HCT116 (cell line): ENCODE results near the gene SEZ6L2. TPM values are rescaled to one million over a fixed set of nuclear protein-coding genes. Genes with fewer than 3 reads are reported as not detected.
A peak's percentile ranks its signal among the peaks of the same experiment; 100 is the strongest.

Experiments used
- ATAC-seq: fragments of 200-7000 bp; cut with Tn5 transposase; 2 replicates; pipeline ENCODE4 v1.9.1; 2020; ENCODE audit warnings: mild to moderate bottlenecking, moderate library complexity
- BruUV-seq: library from RNA; stranded (reverse); fragments of 400-500 nt; replicated peaks from 2 replicates; lab custom pipeline; 2021; lab: Mats Ljungman, UMichigan
- CTCF ChIA-PET: fragments of 300-600 bp; sonication (Branson Sonifier 250); formaldehyde crosslinking; loops from one replicate; lab custom pipeline; 2021; ENCODE audit warnings: antibody characterized with exemption; lab: Charles Lee
- POLR2A ChIA-PET: fragments of 300-600, 350-600 bp; sonication (Branson Sonifier 250); formaldehyde crosslinking; loops from one replicate; lab custom pipeline; 2021; ENCODE audit warnings: antibody characterized with exemption; lab: Charles Lee
- RAD21 ChIA-PET, 2 experiments: fragments of 300-600 bp; sonication (Branson Sonifier 250); formaldehyde crosslinking; loops; one replicate each; lab custom pipeline; 2023; ENCODE audit warnings: low total read pairs in 2 of 2; ENCODE audit not compliant: uncharacterized antibody in 2 of 2, unreplicated experiment in 2 of 2, low non-redundant PET in 1 of 2; lab: Charles Lee
- DNase-seq: peaks from one replicate; pipeline ENCODE4 v3.0.0-alpha.2; 2010; ENCODE audit warnings: low read depth, low spot score
- H2AFZ ChIP-seq: fragments of 200-600 bp; shearing (Covaris generic), sonication (generic); 2 replicates; pipeline ENCODE4 v1.6.1; 2017; ENCODE audit warnings: low read depth, mixed run types, mixed read lengths, antibody characterized with exemption, low read length; ENCODE audit not compliant: poor library complexity, severe bottlenecking
- H3K27ac ChIP-seq: 2 replicates; pipeline ENCODE4 v1.5.1; 2012; ENCODE audit warnings: low read depth, low read length
- H3K27me3 ChIP-seq: fragments of 200-600 bp; sonication (generic); 2 replicates; pipeline ENCODE4 v1.6.1; 2016; ENCODE audit warnings: mixed run types, low read length, mixed read lengths; ENCODE audit not compliant: insufficient read depth
- H3K36me3 ChIP-seq, 2 experiments: fragments of 200-500 bp in 1 of 2; fragments of 200-600 bp in 1 of 2; sonication (Bioruptor generic) in 1 of 2; sonication (generic) in 1 of 2; 2 replicates each; pipeline versions ENCODE4 v1.5.1 to v1.6.1; 2014 to 2016; ENCODE audit warnings: low read length in 2 of 2, inconsistent platforms in 1 of 2, mixed read lengths in 1 of 2, mixed run types in 1 of 2; ENCODE audit not compliant: insufficient read depth in 2 of 2, control insufficient read depth in 1 of 2
- H3K4me1 ChIP-seq, 2 experiments: fragments of 200-600 bp in 1 of 2; sonication (generic) in 1 of 2; 2 replicates each; pipeline versions ENCODE4 v1.5.1 to v1.6.1; 2012 to 2017; ENCODE audit warnings: low read length in 2 of 2, inconsistent platforms in 1 of 2, mild to moderate bottlenecking in 1 of 2, mixed read lengths in 1 of 2, mixed run types in 1 of 2, moderate library complexity in 1 of 2; ENCODE audit not compliant: insufficient read depth in 2 of 2, control insufficient read depth in 1 of 2
- H3K4me2 ChIP-seq: fragments of 200-600 bp; sonication (generic); 2 replicates; pipeline ENCODE4 v1.6.1; 2017; ENCODE audit warnings: mixed run types, low read length, mixed read lengths
- H3K4me3 ChIP-seq, 2 experiments: fragments of 200-600 bp in 1 of 2; sonication (generic) in 1 of 2; replicated peaks in 1 of 2; 2 replicates each; pipeline ENCODE4 v1.5.1; 2011 to 2016; ENCODE audit warnings: low read length in 2 of 2, control low read depth in 1 of 2, low read depth in 1 of 2, mild to moderate bottlenecking in 1 of 2, mixed read lengths in 1 of 2, mixed run types in 1 of 2
- H3K79me2 ChIP-seq: fragments of 200-600 bp; sonication (generic); 2 replicates; pipeline ENCODE4 v1.6.1; 2017; ENCODE audit warnings: mild to moderate bottlenecking, mixed run types, low read length, moderate library complexity, mixed read lengths; ENCODE audit not compliant: insufficient read depth
- H3K9ac ChIP-seq: fragments of 200-600 bp; sonication (generic); 2 replicates; pipeline ENCODE4 v1.6.1; 2016; ENCODE audit warnings: low read length, mixed read lengths
- H3K9me2 ChIP-seq: fragments of 200-600 bp; sonication (generic), shearing (Covaris generic); 2 replicates; pipeline ENCODE4 v1.6.1; 2017; ENCODE audit warnings: mixed run types, mild to moderate bottlenecking, moderate library complexity; ENCODE audit not compliant: insufficient read depth
- H3K9me3 ChIP-seq, 2 experiments: fragments of 200-500 bp in 1 of 2; fragments of 200-600 bp in 1 of 2; sonication (Bioruptor generic) in 1 of 2; sonication (generic) in 1 of 2; 2 replicates each; pipeline ENCODE4 v1.6.1; 2014 to 2017; ENCODE audit warnings: low read length in 2 of 2, mixed read lengths in 2 of 2, inconsistent platforms in 1 of 2, low read depth in 1 of 2, mild to moderate bottlenecking in 1 of 2, mixed run types in 1 of 2, moderate library complexity in 1 of 2; ENCODE audit not compliant: control insufficient read depth in 1 of 2, insufficient read depth in 1 of 2
- H4K20me1 ChIP-seq: fragments of 200-600 bp; sonication (generic), shearing (Covaris generic); 2 replicates; pipeline ENCODE4 v1.6.1; 2017; ENCODE audit warnings: mixed run types, mild to moderate bottlenecking, moderate library complexity; ENCODE audit not compliant: insufficient read depth
- JUND ChIP-seq: IDR thresholded peaks from 2 replicates; pipeline ENCODE4 v1.6.1; 2012
- ZFX ChIP-seq: fragments of 450-650 bp; IDR thresholded peaks from 2 replicates; pipeline ENCODE4 v1.6.1; 2017
- ZNF274 ChIP-seq: fragments of 200-500 bp; sonication (Bioruptor generic); IDR thresholded peaks from 2 replicates; pipeline ENCODE4 v1.6.1; 2014; ENCODE audit warnings: mild to moderate bottlenecking, low read depth, low read length, inconsistent platforms
- intact Hi-C: fragments of 100-400 bp; cut with micrococcal nuclease; formaldehyde crosslinking; loops from 2 replicates; pipeline ENCODE4 v1.10.0; 2022
- total RNA-seq: library from RNA; stranded (reverse); gene quantifications from one replicate; pipeline ENCODE4 v1.2.1, GENCODE V29; 2021; ENCODE audit not compliant: unreplicated experiment
- TF ChIP-seq, protein P1 (sequence below), 3 experiments: fragments of 200-600 bp in 1 of 3; sonication (generic) in 1 of 3; IDR thresholded peaks in 2 of 3; conservative IDR thresholded peaks in 1 of 3; 2 replicates each; pipeline ENCODE4 v1.5.1; 2012 to 2017; ENCODE audit warnings: low read depth in 2 of 3, low read length in 2 of 3, antibody characterized with exemption in 1 of 3, borderline replicate concordance in 1 of 3, control low read depth in 1 of 3, mild to moderate bottlenecking in 1 of 3, mixed read lengths in 1 of 3, mixed run types in 1 of 3, moderate library complexity in 1 of 3; ENCODE audit not compliant: insufficient read depth in 1 of 3

Gene SEZ6L2
- total RNA-seq, 1 experiment from 2014 or later, result 49.3 TPM

DNA sequence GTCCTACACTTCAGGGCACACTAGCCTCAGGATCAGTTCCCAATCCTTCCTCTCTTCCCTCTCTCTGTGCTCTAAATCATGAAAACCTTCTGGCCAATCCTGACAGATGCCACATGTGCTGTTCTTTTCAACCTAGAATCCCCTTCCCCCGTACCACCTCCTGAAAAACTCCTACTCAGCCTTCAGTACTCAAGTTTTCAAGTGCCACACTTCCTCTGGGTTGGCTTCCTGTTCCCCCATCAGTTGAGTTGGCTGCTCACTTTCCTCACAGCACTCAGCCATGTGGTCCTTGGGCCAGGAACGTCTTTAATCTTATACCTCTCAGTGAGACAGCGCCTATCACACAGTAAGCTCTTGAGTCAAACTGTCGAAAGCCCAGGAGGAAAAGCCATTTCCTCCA lies 4.2 kb upstream of the SEZ6L2 start:
- intact Hi-C loops, result no loop called here
- Histone ChIP-seq H3K79me2 (no peaks in the 10 kb centered on the region), H3K36me3 (no peaks in the 10 kb centered on the region), H3K4me3 (no peak overlapping the region), H3K4me2 (no peak overlapping the region), H3K27me3 (no peaks in the 10 kb centered on the region), H2AFZ (no peak overlapping the region), H3K4me1 (peaks cover 4 to 25% of the 10 kb centered on the region in 2 experiments), H3K9ac (no peak overlapping the region), H3K9me2 (no peaks in the 10 kb centered on the region), H3K9me3 (no peaks in the 10 kb centered on the region), H4K20me1 (no peaks in the 10 kb centered on the region), H3K27ac (no peak overlapping the region)
- TF ChIP-seq JUND, result no peak
- ChIA-PET CTCF (no interaction called here), POLR2A (no interaction called here), RAD21 (interaction anchor here in 1 of 2 experiments (0.6 kb wide), 1 partner anchor 41 kb away, joined by 3 read pairs; no protein-coding TSS in a partner anchor)
- BruUV-seq, result TSS peak; percentile 31
- no peak for DNase-seq
- ATAC-seq, result no peak

GRCh38 chr16:29901607-29901945 lies 2.2 kb upstream of the SEZ6L2 start:
- POLR2A ChIA-PET, result interaction anchor here (1.1 kb wide), 1 partner anchor 12 kb away, joined by 3 read pairs; no protein-coding TSS in a partner anchor
- no TSS peak for BruUV-seq
- intact Hi-C loops, result no loop called here
- H3K9ac ChIP-seq, result peak overlapping the region; percentile 73; the same call in 1 of the 2 replicates
- TF ChIP-seq ZFX, result no peak
- TF ChIP-seq, protein P1, sequence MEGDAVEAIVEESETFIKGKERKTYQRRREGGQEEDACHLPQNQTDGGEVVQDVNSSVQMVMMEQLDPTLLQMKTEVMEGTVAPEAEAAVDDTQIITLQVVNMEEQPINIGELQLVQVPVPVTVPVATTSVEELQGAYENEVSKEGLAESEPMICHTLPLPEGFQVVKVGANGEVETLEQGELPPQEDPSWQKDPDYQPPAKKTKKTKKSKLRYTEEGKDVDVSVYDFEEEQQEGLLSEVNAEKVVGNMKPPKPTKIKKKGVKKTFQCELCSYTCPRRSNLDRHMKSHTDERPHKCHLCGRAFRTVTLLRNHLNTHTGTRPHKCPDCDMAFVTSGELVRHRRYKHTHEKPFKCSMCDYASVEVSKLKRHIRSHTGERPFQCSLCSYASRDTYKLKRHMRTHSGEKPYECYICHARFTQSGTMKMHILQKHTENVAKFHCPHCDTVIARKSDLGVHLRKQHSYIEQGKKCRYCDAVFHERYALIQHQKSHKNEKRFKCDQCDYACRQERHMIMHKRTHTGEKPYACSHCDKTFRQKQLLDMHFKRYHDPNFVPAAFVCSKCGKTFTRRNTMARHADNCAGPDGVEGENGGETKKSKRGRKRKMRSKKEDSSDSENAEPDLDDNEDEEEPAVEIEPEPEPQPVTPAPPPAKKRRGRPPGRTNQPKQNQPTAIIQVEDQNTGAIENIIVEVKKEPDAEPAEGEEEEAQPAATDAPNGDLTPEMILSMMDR (IDR thresholded peaks at IDR 0.05 in 2 of 3, conservative IDR thresholded peaks at IDR 0.05 in 1 of 3; ENCODE audit: borderline replicate concordance in 1 of 3, insufficient read depth in 1 of 3, low read depth in 2 of 3, low read length in 2 of 3), result no peak
- TF ChIP-seq ZNF274, result no peak
- TF ChIP-seq, all 23 proteins: peak for 0
- Histone ChIP-seq H3K27ac (peak overlapping the region; percentile 78; the same call in 1 of the 2 replicates), H2AFZ (no peak overlapping the region), H3K4me3 (no peak overlapping the region), H3K27me3 (no peaks in the 10 kb centered on the region), H3K9me2 (no peaks in the 10 kb centered on the region), H3K36me3 (no peaks in the 10 kb centered on the region), H3K9me3 (no peaks in the 10 kb centered on the region), H3K4me1 (peaks cover 9 to 31% of the 10 kb centered on the region in 2 experiments), H4K20me1 (no peaks in the 10 kb centered on the region), H3K79me2 (no peaks in the 10 kb centered on the region), H3K4me2 (peak overlapping the region; percentile 93)
- ChIA-PET CTCF (no interaction called here), RAD21 (no interaction called here)
- ATAC-seq (no peak), DNase-seq (no peak)
